GM19468 (cell line): Measurements from ENCODE around the gene ZNF66.
A peak's percentile ranks its signal among the peaks of the same experiment; 100 is the strongest.
"Not testable (repeated sequence)": the region's sequence is repeated elsewhere in the genome, so short reads cannot be mapped to it uniquely, and the experiment has no call there.

ENCODE experiments used
- ATAC-seq: cut with Tn5 transposase; IDR thresholded peaks from one replicate; pipeline ENCODE4 v1.9.1; 2021; ENCODE audit warnings: mild to moderate bottlenecking, moderate library complexity, moderate number of reproducible peaks; ENCODE audit not compliant: unreplicated experiment; ENCODE audit errors: extremely low read depth

ZNF66 gene

GRCh38 chr19:20776083-20777076, at the start of gene ZNF66:
ZNF66 (plus strand) TSS chr19:20776304; CDS start chr19:20776448, 144 bp downstream.
- ATAC-seq, result peak; percentile 79

- not testable (repeated sequence) for ATAC-seq
Measured at GRCh38 chr19:20750169-20750568, 25.9 kb upstream of the ZNF66 start.

- ATAC-seq, result not testable (repeated sequence)
Measured at GRCh38 chr19:20752291-20752690, 23.8 kb upstream of the ZNF66 start.

GRCh38 chr19:20769225-20769736, 6.8 kb upstream of the ZNF66 start:
- ATAC-seq, result not testable (repeated sequence)

- no peak for ATAC-seq
Measured at GRCh38 chr19:20787786-20788185, 11.7 kb downstream of the ZNF66 start.

GRCh38 chr19:20791806-20792205, 15.7 kb downstream of the ZNF66 start:
- no peak for ATAC-seq

- ATAC-seq, result not testable (repeated sequence)
Measured at GRCh38 chr19:20806311-20807262, 30.5 kb downstream of the ZNF66 start.

GRCh38 chr19:20840371-20840770, 64.3 kb downstream of the ZNF66 start:
- ATAC-seq, result no peak
